Mucosa of descending colon (tissue), 3 donors: ENCODE data around the gene ITGA1. TPM values are rescaled to one million over a fixed set of nuclear protein-coding genes. Genes with fewer than 3 reads are reported as not detected.

Experiments
- ATAC-seq: fragments of 200-7000 bp; cut with Tn5 transposase; one replicate; pipeline ENCODE4 v1.9.1; 2020; ENCODE audit warnings: mild to moderate bottlenecking, moderate library complexity
- DNase-seq, 3 donors: peaks; one replicate each; pipeline ENCODE4 v3.0.0-alpha.2; 2020
- H3K36me3 ChIP-seq: fragments of 200-600 bp; one replicate; pipeline ENCODE4 v1.8.0; 2021; ENCODE audit warnings: low read depth, mild to moderate bottlenecking
- H3K4me1 ChIP-seq: fragments of 200-600 bp; one replicate; pipeline ENCODE4 v1.8.0; 2021; ENCODE audit warnings: low read depth, mild to moderate bottlenecking
- H3K4me3 ChIP-seq: fragments of 200-600 bp; one replicate; pipeline ENCODE4 v1.8.0; 2021; ENCODE audit warnings: mild to moderate bottlenecking
- H3K9me3 ChIP-seq: fragments of 200-600 bp; one replicate; pipeline ENCODE4 v1.8.0; 2021; ENCODE audit warnings: mild to moderate bottlenecking
- intact Hi-C, 2 donors: fragments of 100-400 bp; cut with DNase I in 1 of 2; cut with micrococcal nuclease in 1 of 2; formaldehyde crosslinking; loops; one replicate each; pipeline versions ENCODE4 v1.11.0 to v1.11.1; 2022; cut with DNase I, micrococcal nuclease
- total RNA-seq, 3 donors: library from RNA; stranded (reverse); fragmentation: NEBNext Ultra II Directional in 2 of 3; extraction: Animal tissue kit (Norgen Biotek cat#: 25700) in 2 of 3; gene quantifications; one replicate each; pipeline versions ENCODE4 v1.2.1 to v1.2.4, GENCODE V29; 2021 to 2023
- TF ChIP-seq, protein P1 (sequence below): fragments of 200-600 bp; IDR thresholded peaks from one replicate; pipeline ENCODE4 v1.8.0; 2022; ENCODE audit warnings: antibody characterized with exemption, mild to moderate bottlenecking
- donor health status: DM: no; HTN: no; CAD: no; lungs with moderate emphysema.
- donor health status: DM: no; HTN: no; CAD: no.
- donor health status: DM: no; HTN: yes; CAD: no.

Gene ITGA1
- total RNA-seq, 3 donors from 2014 or later: 18.7 to 207 (median 42.0) TPM

DNA sequence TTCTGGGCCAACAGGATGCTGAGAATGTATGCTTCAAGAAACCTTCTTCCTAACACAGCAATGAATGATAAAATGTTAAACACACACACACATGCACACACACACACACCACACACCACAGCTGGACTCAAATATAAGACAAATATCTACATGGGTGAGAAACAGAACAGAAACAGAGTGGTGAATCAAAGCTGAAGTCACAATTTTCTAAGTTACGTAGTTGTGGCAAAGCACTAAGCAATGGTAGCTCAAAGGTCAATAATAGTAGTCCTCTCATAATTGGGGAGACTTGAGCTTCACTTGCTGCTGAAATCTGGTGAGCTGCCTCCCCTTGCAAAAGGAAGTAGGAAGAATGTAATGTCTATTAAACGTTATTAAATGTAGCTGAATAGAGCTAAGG is 33.7 kb upstream of the ITGA1 start:
- intact Hi-C loops: no loop called here
- DNase-seq (no peak), ATAC-seq (no peak)
- no peaks in the 10 kb centered on the region for H3K4me1 ChIP-seq
- H3K9me3 ChIP-seq: no peaks in the 10 kb centered on the region
- H3K4me3 ChIP-seq: no peak overlapping the region
- TF ChIP-seq, protein P1, sequence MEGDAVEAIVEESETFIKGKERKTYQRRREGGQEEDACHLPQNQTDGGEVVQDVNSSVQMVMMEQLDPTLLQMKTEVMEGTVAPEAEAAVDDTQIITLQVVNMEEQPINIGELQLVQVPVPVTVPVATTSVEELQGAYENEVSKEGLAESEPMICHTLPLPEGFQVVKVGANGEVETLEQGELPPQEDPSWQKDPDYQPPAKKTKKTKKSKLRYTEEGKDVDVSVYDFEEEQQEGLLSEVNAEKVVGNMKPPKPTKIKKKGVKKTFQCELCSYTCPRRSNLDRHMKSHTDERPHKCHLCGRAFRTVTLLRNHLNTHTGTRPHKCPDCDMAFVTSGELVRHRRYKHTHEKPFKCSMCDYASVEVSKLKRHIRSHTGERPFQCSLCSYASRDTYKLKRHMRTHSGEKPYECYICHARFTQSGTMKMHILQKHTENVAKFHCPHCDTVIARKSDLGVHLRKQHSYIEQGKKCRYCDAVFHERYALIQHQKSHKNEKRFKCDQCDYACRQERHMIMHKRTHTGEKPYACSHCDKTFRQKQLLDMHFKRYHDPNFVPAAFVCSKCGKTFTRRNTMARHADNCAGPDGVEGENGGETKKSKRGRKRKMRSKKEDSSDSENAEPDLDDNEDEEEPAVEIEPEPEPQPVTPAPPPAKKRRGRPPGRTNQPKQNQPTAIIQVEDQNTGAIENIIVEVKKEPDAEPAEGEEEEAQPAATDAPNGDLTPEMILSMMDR: no peak
- no peaks in the 10 kb centered on the region for H3K36me3 ChIP-seq

DNA sequence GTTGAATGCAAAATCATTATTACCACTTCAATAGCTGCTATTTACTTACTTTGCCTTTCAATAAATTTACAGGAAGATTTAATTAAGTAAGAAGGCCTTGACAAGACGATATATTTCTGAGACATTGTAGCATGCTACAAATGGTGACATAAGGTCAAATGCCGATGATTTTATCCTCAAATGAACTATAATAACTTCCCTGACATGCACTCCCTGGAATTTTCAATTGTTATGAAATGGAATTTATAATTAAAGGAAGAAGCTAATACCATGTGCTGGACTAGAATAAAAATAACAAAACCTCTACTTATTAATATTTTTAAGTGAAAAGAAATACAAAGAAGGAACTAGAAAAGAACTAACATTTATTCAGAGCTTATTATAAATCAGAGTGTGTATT is 30.2 kb upstream of the ITGA1 start:
- TF ChIP-seq, protein P1: no peak
- no peak overlapping the region for H3K4me3 ChIP-seq
- no peaks in the 10 kb centered on the region for H3K4me1 ChIP-seq
- no peaks in the 10 kb centered on the region for H3K9me3 ChIP-seq
- DNase-seq (no peak), ATAC-seq (no peak)
- no peaks in the 10 kb centered on the region for H3K36me3 ChIP-seq
- intact Hi-C loops: no loop called here

DNA sequence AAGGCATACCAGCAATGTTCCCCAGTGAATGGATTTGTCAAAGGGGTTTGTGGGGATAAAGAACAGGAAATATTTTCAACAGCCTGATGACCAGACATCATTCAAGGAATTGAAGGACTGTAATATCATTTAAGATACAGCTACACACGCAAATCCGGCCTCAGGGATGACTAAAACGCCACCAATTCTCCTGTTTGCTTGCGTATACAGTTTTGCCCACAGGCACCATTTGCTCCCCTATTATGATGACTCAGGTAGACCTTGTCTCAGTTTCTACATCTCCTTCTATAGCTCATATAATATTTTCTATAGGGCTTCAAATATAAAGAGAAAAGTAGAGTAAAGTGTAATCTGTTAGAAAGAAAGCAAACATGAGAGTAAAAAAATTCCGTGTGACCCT is 29.7 kb upstream of the ITGA1 start:
- Histone ChIP-seq H3K9me3 (no peaks in the 10 kb centered on the region), H3K4me1 (no peaks in the 10 kb centered on the region), H3K4me3 (no peak overlapping the region), H3K36me3 (no peaks in the 10 kb centered on the region)
- intact Hi-C loops: no loop called here
- TF ChIP-seq, protein P1: no peak
- DNase-seq (no peak), ATAC-seq (no peak)

DNA sequence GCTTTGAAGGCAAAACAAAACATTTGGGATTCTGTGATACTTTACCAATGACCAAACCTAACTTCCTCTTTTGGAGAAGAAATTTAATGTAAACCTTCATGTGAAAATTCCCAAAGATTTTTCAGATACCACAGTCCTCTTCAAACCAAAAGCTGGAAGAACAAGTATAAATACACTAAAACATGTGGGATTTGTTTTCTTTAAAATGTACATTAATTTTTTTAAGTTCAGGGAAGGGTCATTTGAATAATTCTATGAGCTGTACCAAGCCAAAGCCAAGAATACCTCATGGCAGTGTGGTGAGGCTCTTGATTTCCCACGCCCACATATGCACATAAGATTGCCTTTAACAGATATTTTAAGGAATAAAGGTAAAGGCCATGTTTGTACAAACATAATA is 28.4 kb upstream of the ITGA1 start:
- ATAC-seq: no peak
- TF ChIP-seq, protein P1: no peak
- Histone ChIP-seq H3K4me1 (no peaks in the 10 kb centered on the region), H3K4me3 (no peak overlapping the region), H3K9me3 (no peaks in the 10 kb centered on the region), H3K36me3 (no peaks in the 10 kb centered on the region)
- DNase-seq: no peak
- intact Hi-C loops: no loop called here

DNA sequence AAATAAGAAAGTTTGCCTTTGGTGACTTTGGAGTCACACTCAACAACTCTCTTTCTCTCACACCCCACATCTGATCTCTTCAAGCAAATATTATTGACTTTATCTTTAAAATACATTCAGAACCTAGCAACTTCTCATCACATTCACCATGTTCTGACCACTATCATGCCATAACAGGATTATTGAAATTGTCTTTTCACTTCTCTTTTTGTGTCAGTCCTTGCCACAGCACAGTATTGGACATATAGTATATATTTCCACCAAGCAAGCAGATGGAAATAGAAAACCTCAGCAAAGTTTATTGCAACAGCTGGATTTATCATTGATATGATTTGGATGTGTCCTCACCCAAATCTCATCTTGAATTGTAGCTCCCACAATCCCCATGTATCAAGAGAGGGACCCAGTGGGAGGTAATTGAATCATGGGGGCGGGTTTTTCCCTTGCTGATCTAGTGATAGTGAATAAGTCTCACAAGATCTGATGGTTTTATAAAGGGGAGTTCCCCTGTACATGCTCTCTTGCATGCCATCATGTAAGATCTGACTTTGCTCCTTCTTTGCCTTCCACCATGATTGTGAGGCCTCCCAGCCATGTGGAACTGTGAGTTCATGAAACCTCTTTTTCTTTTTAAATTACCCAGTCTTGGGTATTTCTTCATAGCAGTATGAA is 26.9 kb upstream of the ITGA1 start:
- ATAC-seq (no peak), DNase-seq (no peak)
- no peaks in the 10 kb centered on the region for H3K36me3 ChIP-seq
- H3K9me3 ChIP-seq: no peaks in the 10 kb centered on the region
- TF ChIP-seq, protein P1: no peak
- intact Hi-C loops: no loop called here
- H3K4me1 ChIP-seq: no peaks in the 10 kb centered on the region
- H3K4me3 ChIP-seq: no peak overlapping the region
